Measurements from ENCODE around the gene UBTD2. TPM values are rescaled to one million over a fixed set of nuclear protein-coding genes. Genes with fewer than 3 reads are reported as not detected.

UBTD2 gene
- total and polyA plus RNA-seq, 4 donors: 8.8 to 21.1 (median 16.6) TPM

Other genes with a start within 250 kb of the UBTD2 start
- gene STK10, start 95.5 kb downstream of the UBTD2 start, total RNA-seq: 10 to 100 TPM; 32.5 to 67.7 TPM
- gene STK10, start 95.5 kb downstream of the UBTD2 start, polyA plus RNA-seq: 1 to 10 TPM; 4.1 to 5.1 TPM
- gene EFCAB9, start 89.6 kb downstream of the UBTD2 start, total RNA-seq: not detected
- gene EFCAB9, start 89.6 kb downstream of the UBTD2 start, polyA plus RNA-seq: not detected
- 10 to 100 TPM; 43.3 to 69.1 TPM for gene SH3PXD2B, start 170.8 kb upstream of the UBTD2 start, total RNA-seq
- 1 to 10 TPM; 4.5 to 7.3 TPM for gene SH3PXD2B, start 170.8 kb upstream of the UBTD2 start, polyA plus RNA-seq